Endothelial cell (in vitro differentiated cells): ENCODE results near the gene GAMT. TPM values are rescaled to one million over a fixed set of nuclear protein-coding genes. Genes with fewer than 3 reads are reported as not detected.
A peak's percentile ranks its signal among the peaks of the same experiment; 100 is the strongest.

Experiments
- DNase-seq: peaks from one replicate; pipeline ENCODE4 v3.0.0; 2021; ENCODE audit warnings: low spot score
- H3K27ac Mint-ChIP-seq: one replicate; pipeline ENCODE4 v1.8.0; 2021; ENCODE audit warnings: mixed read lengths, inconsistent platforms; ENCODE audit not compliant: unreplicated experiment
- H3K27me3 Mint-ChIP-seq: one replicate; pipeline ENCODE4 v1.8.0; 2021; ENCODE audit warnings: mild to moderate bottlenecking, moderate library complexity, mixed read lengths, inconsistent platforms; ENCODE audit not compliant: unreplicated experiment
- H3K36me3 Mint-ChIP-seq: one replicate; pipeline ENCODE4 v1.8.0; 2021; ENCODE audit warnings: mild to moderate bottlenecking, low read depth, mixed read lengths, inconsistent platforms; ENCODE audit not compliant: unreplicated experiment
- H3K4me1 Mint-ChIP-seq: one replicate; pipeline ENCODE4 v1.8.0; 2021; ENCODE audit warnings: mild to moderate bottlenecking, mixed read lengths, inconsistent platforms; ENCODE audit not compliant: unreplicated experiment
- H3K4me3 Mint-ChIP-seq: one replicate; pipeline ENCODE4 v1.8.0; 2021; ENCODE audit warnings: mild to moderate bottlenecking, mixed read lengths, inconsistent platforms; ENCODE audit not compliant: unreplicated experiment
- H3K9me3 Mint-ChIP-seq: one replicate; pipeline ENCODE4 v1.8.0; 2021; ENCODE audit warnings: mixed read lengths, inconsistent platforms; ENCODE audit not compliant: unreplicated experiment
- total RNA-seq: library from RNA; stranded (reverse); fragmentation: NEBNext Ultra II Directional; extraction: Animal tissue kit (Norgen Biotek cat#: 25700); gene quantifications from one replicate; pipeline ENCODE4 v1.2.1, GENCODE V29; 2021; ENCODE audit not compliant: unreplicated experiment
- TF ChIP-seq, protein P1 (sequence below): fragments of 200-600 bp; sonication (generic); IDR thresholded peaks from one replicate; pipeline ENCODE4 v1.5.0; 2021; ENCODE audit warnings: antibody characterized with exemption; ENCODE audit not compliant: unreplicated experiment

Gene GAMT
- total RNA-seq, 1 donor from 2014 or later: 18.1 TPM

DNA sequence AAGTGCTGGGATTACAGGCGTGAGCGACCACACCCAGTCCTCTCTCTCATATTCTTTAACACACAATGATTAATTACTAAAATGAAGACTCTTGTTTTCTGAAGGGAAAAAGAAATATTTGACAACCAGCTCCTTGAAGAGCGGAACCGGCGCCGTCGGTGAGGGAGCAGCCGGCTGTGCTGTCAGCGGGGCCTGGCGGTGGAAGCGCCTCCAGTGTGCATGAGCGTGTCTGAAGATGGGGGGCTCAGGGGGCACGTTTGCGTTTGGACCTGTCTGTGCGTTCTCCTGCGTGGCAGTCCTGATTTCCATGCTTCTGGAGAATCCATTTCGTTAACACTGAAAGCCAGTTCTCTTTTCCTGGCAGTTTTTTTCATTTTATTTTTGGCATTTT is 24.9 kb downstream of the GAMT start:
- Mint-ChIP-seq H3K4me3 (peak overlapping the region; percentile 40), H3K27ac (no peak overlapping the region), H3K36me3 (peaks cover 11% of the 10 kb centered on the region), H3K27me3 (peaks cover 5% of the 10 kb centered on the region), H3K9me3 (no peaks in the 10 kb centered on the region), H3K4me1 (peaks cover 3% of the 10 kb centered on the region)
- TF ChIP-seq, protein P1, sequence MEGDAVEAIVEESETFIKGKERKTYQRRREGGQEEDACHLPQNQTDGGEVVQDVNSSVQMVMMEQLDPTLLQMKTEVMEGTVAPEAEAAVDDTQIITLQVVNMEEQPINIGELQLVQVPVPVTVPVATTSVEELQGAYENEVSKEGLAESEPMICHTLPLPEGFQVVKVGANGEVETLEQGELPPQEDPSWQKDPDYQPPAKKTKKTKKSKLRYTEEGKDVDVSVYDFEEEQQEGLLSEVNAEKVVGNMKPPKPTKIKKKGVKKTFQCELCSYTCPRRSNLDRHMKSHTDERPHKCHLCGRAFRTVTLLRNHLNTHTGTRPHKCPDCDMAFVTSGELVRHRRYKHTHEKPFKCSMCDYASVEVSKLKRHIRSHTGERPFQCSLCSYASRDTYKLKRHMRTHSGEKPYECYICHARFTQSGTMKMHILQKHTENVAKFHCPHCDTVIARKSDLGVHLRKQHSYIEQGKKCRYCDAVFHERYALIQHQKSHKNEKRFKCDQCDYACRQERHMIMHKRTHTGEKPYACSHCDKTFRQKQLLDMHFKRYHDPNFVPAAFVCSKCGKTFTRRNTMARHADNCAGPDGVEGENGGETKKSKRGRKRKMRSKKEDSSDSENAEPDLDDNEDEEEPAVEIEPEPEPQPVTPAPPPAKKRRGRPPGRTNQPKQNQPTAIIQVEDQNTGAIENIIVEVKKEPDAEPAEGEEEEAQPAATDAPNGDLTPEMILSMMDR: no peak
- no peak for DNase-seq

DNA sequence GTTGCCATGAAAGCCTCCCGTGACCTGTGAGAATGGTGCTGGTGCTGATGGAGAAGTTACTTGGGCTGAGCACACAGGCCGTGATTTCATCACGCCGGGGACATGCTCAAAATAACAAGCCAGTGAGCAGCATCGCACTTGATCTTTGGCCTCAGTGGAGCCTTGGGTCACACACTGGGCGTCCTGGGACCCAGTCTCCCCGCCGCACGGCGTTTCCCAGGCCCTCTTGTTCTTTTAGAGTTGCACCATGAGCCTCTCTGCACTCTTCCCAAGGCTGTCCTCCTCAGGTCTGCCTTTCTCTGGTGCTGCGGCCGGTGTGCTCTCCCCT is 27.1 kb downstream of the GAMT start:
- TF ChIP-seq, protein P1: no peak
- peak overlapping the region; percentile 19 for H3K4me3 Mint-ChIP-seq
- peaks cover 3% of the 10 kb centered on the region for H3K4me1 Mint-ChIP-seq
- no peaks in the 10 kb centered on the region for H3K27me3 Mint-ChIP-seq
- peaks cover 16% of the 10 kb centered on the region for H3K36me3 Mint-ChIP-seq
- DNase-seq: no peak
- no peaks in the 10 kb centered on the region for H3K9me3 Mint-ChIP-seq
- H3K27ac Mint-ChIP-seq: no peak overlapping the region

DNA sequence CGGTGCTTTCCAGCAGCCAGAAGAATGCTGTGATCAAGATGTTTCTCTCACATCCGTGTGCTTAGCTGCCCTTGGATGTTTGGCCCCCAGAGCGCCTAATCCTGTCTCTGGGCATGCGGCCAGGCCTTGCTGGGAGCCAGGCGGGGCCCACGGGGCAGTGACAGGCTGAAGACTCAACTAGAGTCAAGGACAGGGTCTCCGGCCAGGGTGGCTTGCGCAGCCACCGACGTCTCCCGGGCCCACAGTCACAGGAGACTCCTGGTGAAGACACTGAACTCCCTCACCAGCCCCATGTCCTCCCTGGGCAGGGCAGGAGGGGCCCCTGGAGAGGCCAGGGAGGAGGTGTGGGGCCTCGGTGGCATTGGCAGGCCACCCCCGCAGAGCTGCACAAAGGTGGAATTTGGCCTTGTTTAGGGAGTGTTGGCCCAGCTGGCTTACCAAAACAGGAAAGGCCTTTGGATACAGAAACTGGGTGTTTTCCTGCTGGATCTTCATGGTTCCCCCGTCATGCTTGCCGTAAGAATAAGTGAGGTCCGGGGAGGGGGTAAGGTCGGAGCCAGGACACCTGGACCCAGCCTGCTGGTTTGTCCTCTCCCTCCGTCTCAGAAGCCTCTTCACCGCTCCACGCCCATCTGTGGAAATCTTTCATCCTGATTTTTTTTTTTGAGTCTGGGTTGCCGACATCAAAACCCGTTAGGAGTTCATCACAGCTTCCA is 27.6 kb downstream of the GAMT start:
- Mint-ChIP-seq H3K4me1 (peaks cover 3% of the 10 kb centered on the region), H3K36me3 (peaks cover 16% of the 10 kb centered on the region), H3K4me3 (peak overlapping the region; percentile 19), H3K27ac (no peak overlapping the region), H3K9me3 (no peaks in the 10 kb centered on the region), H3K27me3 (no peaks in the 10 kb centered on the region)
- TF ChIP-seq, protein P1: no peak
- no peak for DNase-seq

DNA sequence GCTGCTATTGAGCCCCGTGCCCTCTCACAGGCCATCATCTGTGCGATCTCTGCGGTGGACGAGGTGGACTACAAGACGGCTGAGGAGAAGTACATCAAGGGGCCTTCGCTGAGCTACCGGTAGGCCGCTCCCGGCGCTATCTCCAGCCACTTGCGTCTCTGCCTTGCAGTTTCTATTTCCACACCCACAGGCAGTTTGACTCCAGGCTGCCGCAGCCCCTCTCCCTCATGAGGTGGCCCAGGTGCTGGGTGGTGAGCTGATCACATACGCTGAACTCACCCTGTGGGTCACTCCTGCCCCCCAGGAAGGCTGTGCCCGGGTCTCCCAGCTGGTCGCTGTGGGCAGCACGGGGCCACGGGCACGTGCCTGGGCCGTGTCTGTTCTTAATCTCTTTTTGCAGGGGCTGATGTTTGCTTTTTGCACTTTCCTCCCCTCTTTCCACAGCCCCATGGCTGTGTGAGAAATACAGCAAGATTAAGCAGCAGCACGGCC is 28.3 kb downstream of the GAMT start:
- Mint-ChIP-seq H3K36me3 (peaks cover 17% of the 10 kb centered on the region), H3K27me3 (no peaks in the 10 kb centered on the region), H3K4me3 (no peak overlapping the region), H3K9me3 (no peaks in the 10 kb centered on the region), H3K27ac (no peak overlapping the region), H3K4me1 (peaks cover 3% of the 10 kb centered on the region)
- TF ChIP-seq, protein P1: no peak
- DNase-seq: no peak

DNA sequence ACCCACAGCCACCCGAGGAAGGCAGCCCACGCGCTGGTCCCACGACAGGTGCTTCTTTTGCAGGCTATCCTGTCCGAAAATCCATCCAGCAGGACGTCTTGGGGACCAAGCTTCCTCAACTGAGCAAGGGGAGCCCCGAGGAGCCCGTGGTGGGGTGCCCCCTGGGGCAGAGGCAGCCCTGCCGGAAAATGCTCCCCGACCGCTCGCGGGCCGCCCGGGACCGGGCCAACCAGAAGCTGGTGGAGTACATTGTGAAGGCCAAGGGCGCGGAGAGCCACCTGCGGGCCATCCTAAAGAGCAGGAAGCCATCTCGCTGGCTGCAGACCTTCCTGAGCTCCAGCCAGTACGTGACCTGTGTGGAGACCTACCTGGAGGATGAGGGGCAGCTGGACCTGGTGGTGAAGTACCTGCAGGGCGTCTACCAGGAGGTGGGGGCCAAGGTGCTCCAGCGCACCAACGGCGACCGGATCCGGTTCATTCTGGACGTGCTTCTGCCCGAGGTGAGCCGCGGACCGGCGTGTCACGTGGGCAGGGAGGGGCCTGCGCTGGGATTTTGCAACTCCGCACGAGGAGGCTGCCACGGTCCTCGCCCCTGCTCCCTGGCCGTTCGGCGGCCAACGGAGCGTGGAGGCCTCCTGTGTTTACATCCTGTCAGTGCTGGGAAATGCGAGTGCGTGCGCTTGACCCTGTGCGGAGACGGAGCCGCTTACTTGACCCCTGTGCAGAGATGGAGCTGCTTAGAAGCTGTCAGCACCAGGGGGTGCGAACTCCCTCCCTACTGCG is 30.6 kb downstream of the GAMT start:
- Mint-ChIP-seq H3K4me3 (no peak overlapping the region), H3K27ac (no peak overlapping the region), H3K9me3 (no peaks in the 10 kb centered on the region), H3K36me3 (peaks cover 20% of the 10 kb centered on the region), H3K27me3 (no peaks in the 10 kb centered on the region), H3K4me1 (peaks cover 3% of the 10 kb centered on the region)
- TF ChIP-seq, protein P1: no peak
- DNase-seq: no peak
